ENCODE results near the gene ADAMTS2.
"Not testable (repeated sequence)": the region's sequence is repeated elsewhere in the genome, so short reads cannot be mapped to it uniquely, and the experiment has no call there.

The ADAMTS2 gene

GRCh38 chr5:179228341-179229121 lies 116.7 kb downstream of the ADAMTS2 start:
- no peak for DNase-seq

DNA sequence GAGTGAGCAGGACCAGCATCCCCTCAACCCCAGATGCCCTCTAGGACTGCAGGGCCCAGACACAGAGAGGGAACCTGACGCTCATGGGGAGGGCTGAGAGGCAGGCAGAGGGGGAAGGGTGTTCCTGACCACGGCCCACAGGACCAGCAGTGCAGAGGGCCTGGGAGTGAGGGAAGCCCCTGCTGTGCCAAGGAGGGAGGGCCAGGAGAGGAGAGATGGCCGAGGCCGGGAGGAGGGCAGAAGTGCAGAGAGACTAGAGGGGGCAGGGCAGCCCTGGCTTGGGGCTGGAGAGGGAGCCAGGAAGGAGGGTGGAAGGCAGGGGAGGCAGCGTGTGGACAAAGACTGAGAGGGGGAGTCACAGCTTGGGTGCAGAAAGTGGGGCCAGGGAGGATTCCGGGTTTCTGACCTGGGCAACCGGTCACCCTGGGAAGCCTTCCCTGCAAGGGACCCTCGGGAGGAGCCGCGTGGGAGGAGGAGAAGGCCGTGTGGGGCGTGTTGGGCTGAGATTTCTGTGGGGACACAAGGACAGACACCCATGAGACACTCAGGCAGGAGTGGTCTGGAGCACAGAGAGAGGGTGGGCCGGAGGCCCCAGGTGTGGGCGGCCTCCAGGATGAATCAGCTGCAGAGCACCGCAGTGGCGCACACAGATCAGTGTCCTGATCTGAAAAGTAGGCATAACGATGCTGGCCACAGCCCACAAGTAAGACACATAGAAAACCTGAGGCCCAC lies 117.5 kb downstream of the ADAMTS2 start:
- DNase-seq = no peak

GRCh38 chr5:179227229-179227579 lies 118.1 kb downstream of the ADAMTS2 start:
- DNase-seq = no peak

- no peak for DNase-seq
Measured at GRCh38 chr5:179226696-179227095, 118.6 kb downstream of the ADAMTS2 start.

- no peak for DNase-seq
Measured at GRCh38 chr5:179225387-179225786, 119.9 kb downstream of the ADAMTS2 start.

- DNase-seq = no peak
Measured at GRCh38 chr5:179224741-179225140, 120.5 kb downstream of the ADAMTS2 start.

GRCh38 chr5:179223961-179224360 lies 121.3 kb downstream of the ADAMTS2 start:
- no peak for DNase-seq

DNA sequence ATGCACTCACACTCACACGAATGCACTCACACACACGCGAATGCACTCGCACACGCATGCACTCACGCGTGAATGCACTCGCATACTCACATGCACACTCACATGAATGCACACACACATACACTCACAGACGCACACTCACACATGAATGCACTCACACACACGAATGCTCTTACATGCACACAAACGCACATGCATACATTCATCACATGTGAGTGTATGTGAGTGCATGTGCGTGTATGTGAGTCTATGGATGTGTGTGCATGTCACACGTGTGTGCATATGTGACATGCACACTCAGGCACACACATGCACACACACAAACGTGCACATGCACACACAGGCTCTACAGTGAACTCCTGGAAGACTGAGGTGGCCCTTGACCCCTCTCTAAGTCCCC lies 121.7 kb downstream of the ADAMTS2 start:
- no peak for DNase-seq

DNA sequence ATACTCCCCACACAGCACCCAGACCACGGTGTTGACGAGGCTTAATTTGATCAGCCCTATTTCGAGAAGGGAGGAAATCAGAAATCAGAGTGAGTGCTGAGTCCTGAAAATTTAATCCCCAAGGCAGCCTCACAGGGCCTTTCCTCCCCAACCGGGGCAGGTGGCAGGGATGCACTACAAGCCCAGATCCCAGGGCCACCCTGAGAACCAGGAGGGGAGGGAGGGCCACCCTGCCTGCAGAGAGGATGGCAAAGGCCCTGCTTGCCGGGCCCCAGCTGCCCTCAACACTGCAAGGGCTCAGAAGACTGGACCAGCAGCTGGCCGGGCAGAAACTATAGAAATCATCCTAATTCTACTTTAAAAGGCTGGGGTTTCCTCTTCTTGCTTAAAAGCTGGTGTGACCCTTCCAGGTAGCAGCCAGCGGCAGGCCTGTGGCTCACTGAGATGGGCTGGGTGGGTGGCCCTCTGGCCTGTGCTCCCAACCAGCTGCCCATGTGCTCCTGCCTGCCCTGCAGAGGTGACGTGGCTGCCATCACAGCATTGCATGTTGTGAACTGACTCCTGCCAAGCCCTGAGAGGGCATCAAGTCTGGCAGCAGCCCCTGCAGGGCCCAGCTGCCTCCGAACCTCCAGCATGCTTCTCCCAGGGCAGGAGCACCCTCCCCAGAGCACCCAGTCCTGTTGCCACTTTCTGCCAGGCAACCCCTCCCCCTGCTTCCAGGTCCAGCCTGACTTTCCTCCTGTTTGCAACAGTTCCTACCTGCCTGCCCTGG lies 122.8 kb downstream of the ADAMTS2 start:
- no peak for DNase-seq

DNA sequence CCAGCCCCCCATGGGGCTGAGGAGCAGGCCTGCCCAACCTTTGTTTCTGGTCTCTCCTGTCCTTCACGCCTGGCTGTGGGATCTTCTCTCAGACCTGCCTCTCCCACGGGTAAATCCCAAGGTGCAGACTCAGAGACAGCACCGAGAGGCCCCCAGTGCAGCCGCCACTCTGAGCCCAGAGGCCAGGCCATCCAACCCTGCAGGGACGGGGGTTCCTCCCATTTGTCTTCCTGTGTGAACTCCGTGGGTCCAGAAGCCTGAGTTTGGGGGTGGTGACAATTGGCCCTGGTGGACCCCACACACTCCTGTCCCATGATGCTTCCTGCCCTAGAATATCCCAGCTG lies 123.4 kb downstream of the ADAMTS2 start:
- DNase-seq = no peak

DNA sequence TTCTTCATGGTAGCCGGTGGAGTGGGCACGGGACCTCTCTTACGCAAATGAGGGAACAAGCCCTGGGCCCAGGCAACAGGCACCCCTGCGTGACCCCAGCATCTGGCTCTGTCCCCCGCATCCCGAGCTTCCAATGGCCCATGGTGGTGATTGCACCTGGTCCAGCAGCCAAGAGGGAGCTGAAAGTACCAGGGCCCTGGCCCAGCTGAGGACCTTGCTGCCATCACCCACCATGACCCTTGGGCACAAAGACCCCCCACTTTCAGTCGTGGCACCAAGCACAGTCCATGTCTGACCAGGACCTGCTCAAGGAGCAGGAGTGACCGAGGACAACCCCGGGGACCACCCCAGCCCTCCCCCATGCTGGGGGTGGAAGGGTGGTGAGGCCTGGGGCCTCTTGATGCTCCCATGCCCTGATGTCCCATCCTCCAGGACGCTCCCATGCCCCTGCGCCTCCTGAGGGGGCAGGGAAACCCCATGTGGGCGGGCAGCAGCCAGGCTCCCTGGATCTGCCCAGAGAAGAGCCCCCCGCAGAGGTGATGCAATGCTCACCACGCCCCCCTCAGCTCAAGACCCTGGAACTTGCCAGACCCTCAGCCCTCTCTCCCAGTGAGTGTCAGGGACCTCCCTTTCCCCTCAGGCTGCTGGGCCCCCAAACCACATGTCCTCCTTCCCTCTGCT lies 123.9 kb downstream of the ADAMTS2 start:
- DNase-seq = no peak

DNA sequence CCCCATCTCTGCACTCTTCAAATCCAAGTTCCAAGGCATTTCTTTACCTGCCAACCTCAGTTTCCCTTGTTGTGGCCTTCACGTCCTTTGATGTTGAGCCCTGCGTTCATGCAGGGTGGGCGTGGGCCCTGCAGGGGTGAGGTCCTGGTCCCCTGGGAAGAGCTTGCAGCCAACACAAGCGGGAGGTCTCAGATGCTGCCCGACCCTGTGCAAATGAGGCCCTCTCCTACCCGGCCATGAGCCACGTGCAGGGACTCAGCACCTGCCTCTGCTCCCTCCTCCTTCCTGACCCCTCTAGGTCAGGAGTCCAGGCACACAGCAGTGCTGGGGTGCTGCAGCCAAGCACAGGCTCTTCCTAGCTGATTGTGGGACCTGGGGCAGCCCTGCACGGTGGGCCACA lies 124.5 kb downstream of the ADAMTS2 start:
- no peak for DNase-seq

DNA sequence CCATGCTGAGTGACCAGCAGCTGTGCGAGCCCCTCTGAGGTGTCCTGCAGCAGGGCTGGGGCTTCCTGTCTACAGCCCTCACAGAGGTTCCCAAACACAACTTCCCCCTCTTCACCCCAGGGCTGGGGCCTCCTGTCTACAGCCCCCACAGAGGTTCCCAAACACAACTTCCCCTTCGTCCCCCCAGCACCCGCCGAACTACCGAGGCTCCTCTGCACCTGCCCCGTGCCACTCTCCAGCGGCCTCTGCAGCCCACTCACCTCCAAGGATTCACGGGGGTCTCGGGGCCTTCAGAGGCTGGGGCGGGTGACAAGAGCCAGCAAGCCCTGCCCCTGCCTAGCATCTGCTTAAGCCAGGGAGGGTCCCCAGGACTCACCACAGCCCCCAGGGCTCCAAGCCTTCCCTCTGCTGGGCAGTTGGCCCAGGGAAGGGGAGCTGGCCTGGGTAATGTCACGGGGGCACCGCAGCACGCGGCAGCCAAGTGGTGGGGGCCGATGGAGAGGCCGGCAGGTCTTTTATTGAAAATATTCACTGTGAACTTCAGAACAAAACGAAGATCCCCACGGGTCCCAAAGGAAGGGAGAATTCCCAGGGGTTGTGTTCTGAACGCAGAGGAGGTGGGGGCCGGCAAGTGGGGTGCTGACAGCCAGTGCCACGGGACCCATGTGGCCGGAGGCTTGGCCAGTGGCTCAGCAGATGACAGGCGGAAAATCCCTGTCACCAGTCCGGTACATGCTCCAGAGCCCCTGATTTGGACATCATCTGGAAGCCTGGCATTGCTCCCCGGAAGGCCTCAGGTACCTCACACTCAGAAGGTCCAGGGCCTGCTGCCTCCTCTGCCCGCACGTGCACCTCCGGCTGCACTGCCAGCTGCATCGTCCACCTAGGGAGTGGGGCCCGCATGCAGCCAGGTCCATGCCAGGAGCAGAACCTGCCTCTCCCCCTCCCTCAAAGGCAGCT lies 125.3 kb downstream of the ADAMTS2 start:
- no peak for DNase-seq

DNA sequence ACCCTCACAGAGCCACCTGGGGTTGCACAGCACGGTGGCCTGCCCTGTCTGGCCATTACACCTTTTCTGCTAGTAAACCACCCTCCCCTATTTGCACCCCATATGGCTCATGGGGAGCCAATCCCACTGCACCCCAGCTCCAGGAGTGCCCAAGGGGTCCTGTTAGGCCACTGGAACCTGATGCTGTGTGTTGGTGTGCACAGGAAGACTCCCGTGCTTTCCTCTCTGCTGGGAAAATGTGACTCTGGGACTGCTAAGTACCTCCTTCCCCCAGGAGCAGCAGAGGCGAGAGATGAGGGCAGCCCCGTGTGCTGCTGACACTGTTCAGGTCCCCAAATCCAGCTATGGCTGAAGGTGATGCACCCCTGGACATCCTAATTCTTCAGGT lies 126.3 kb downstream of the ADAMTS2 start:
- DNase-seq = no peak

DNA sequence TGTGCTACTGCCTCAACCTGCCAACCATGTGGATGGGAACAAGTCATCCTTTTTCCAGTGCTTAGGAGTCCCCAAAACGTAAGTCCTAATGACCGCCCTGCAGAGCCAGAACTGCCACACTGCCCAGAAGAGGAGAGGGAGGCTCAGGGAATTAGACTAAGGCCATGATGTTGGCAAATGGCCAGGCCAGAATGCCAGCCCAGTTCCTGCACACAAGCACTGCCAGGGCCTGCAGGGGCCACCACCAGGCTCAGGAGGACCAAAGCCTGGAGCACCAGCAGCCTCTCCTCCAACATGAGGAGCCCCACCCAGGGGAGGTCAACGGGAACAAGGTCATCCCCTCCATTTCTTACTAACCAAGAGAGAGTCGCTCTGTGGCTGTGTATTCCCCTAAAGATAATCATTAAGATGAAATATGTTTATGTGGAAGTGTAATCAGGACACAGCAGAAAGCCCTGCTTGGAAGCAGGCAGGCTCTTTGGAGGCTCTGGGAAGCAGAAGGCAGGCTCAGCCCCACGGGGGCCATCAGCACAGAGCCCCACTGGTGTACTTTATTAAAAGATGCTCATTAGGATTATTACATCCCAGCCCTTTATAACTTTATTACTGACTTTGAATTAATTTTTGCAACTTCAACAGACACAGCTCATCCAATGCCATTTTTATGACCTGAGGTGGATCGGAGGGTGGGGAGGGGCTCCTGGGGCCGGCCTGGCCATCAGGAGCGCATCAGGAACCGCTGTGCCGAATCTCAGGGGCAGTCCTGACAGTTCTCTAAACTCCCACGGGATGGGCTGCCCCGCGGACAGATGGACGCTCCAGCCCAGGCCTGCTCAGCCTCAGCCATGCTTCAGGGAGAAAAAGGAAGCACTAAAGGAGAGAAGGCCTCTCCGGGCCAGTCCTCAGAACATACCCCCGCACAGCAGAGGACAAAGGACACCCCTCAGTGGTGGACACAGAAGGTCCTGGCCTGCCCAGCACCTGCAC lies 127.0 kb downstream of the ADAMTS2 start:
- no peak for DNase-seq

DNA sequence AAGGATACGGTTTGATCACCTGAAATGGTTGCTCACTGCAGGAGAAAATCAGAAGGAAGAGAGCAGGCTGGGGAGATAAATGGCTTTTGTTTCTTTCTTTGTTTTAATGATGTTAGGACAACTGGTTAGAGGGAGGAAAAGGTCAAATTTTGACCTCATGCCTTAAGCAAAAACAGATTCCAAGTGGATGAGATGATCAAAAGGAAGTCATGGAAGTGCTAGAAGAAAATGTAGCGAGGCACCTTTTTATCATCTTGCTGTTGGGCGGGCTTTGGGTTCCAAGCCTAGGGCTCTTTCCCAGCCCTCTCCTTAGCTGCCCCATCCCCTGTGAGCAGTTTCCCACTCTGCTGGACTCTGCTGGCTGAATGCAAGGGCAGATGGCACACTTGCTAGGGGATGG lies 127.9 kb downstream of the ADAMTS2 start:
- DNase-seq = no peak

- DNase-seq = not testable (repeated sequence)
Measured at GRCh38 chr5:179216381-179216780, 128.9 kb downstream of the ADAMTS2 start.

- no peak for DNase-seq
Measured at GRCh38 chr5:179215576-179215975, 129.7 kb downstream of the ADAMTS2 start.

DNA sequence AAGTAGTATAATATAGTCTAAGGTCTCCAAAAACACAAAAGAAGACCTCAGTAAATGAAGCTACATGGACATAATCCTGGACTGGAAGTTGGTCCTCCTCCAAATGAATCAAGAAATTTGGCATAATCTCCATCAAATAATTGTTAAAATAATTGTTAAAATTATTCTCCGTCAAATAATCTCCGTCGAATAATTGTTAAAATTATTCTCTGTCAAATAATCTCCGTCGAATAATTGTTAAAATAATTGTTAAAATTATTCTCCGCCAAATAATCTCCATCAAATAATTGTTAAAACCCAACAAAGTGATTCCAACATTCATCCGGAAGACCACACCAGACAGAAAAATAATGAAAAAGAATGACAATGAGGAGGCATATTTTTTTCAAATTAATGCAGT lies 130.6 kb downstream of the ADAMTS2 start:
- no peak for DNase-seq

GRCh38 chr5:179212870-179213269 lies 132.4 kb downstream of the ADAMTS2 start:
- no peak for DNase-seq

DNA sequence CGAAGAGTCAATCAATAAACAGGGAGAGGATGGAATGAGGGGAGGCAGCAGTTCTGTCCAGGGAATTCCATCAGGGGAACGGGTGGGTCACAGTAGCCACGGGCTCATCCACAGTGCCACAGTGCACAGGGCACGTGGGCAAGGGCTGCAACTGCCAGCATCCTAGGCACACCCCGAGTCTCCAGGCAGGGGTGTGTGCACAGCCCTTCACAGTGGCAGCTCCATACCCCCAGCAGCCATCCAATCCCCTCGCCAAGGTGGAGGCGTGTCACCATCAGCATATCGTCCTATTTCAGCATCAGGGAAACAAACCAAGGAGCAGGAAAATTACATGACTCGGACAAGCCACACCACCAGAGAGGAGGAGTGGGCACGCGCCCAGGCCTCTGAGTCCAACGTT lies 133.6 kb downstream of the ADAMTS2 start:
- no peak for DNase-seq
